ENCODE measurements around the gene CNTNAP5. TPM values are rescaled to one million over a fixed set of nuclear protein-coding genes. Genes with fewer than 3 reads are reported as not detected.
A peak's percentile ranks its signal among the peaks of the same experiment; 100 is the strongest.

CNTNAP5 gene
- total and polyA plus RNA-seq, 2 of the 13 experiments (the other 11 are each of a cell fraction or from before 2014, with no cell fraction given), result not detected

DNA sequence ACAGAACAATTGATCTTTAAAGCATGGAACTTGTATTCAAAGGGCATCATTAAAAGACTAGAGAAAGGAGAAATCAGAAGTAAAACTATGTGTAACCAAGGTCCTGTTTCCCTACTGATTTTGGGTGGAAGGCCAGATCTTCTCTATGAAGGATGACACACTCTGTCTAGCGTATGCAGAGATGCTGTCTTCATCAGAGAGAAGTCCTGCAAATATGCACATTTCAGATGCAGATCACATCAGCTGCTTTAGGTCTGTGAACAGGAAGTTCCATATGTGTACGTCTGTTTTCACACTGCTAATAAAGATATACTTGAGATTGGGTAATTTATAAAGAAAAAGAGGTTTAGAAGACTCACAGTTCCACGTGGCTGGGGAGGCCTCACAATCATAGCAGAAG, 857.3 kb downstream of the CNTNAP5 start (continued):
- TF ChIP-seq ZBTB44 (CRISPR knock-in tag; IDR thresholded peaks at IDR 0.05), result no peak
- TF ChIP-seq PRPF4 (IDR thresholded peaks at IDR 0.05; ENCODE audit: low read depth, low read length, poor library complexity, severe bottlenecking), result no peak

DNA sequence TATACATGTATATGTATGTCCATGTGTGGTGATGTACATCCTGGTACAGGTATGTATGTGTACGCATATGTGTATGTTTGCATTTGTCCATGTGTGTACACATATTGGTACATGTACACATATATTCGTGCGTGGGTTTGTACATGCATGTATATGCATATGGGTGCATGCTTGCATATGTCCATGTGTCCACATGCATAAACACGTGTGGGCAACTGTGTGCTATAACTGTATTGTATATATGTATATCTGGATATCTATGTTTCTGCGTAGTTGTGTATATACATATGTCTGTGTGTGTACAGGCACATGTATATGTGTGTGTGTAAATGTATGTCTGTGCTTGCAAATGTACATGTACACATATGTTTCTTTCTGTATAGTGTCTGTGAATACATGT, 858.5 kb downstream of the CNTNAP5 start:
- ATAC-seq (no peak), FAIRE-seq (no peak), DNase-seq (ENCODE audit: low spot score) (no peak)
- Histone ChIP-seq H3K36me3 (replicated peaks in 1 of 2; ENCODE audit: control insufficient read depth in 1 of 2, insufficient read depth in 2 of 2, low read length in 2 of 2) (no peaks in the 10 kb centered on the region), H3K4me2 (ENCODE audit: low read depth, low read length) (no peak overlapping the region), H3K9me3 (ENCODE audit: low read length) (peaks cover 36% of the 10 kb centered on the region), H4K20me1 (ENCODE audit: insufficient read depth, low read length) (no peaks in the 10 kb centered on the region), H3K9ac (ENCODE audit: insufficient read depth, low read depth, low read length) (no peak overlapping the region), H3K79me2 (ENCODE audit: insufficient read depth, low read length) (no peaks in the 10 kb centered on the region), H2AFZ (ENCODE audit: low read length) (no peak overlapping the region), H3K27me3 (ENCODE audit: control insufficient read depth in 1 of 2, insufficient read depth in 2 of 2, low read length in 2 of 2) (no peaks in the 10 kb centered on the region), H3K4me1 (ENCODE audit: insufficient read depth, low read length) (no peaks in the 10 kb centered on the region), H3K27ac (ENCODE audit: extremely low read length, insufficient read depth, low read length) (no peak overlapping the region), H3K4me3 (replicated peaks in 1 of 3; ENCODE audit: insufficient read depth in 1 of 3, low read depth in 2 of 3, low read length in 3 of 3) (no peak overlapping the region)
- TF ChIP-seq TRIM24 (CRISPR knock-in tag; IDR thresholded peaks at IDR 0.05) (no peak), MNT (IDR thresholded peaks at IDR 0.05) (peak; percentile 95), ZNF839 (CRISPR knock-in tag; IDR thresholded peaks at IDR 0.05; ENCODE audit: borderline replicate concordance) (no peak)
- 42% methylated on average over 5 of the region's 5 CpGs for WGBS (ENCODE audit: low lambda C conversion rate)
- CTCF ChIA-PET (ENCODE audit: low intra/inter-chr PET ratio, low total read pairs), result no interaction called here
- intact Hi-C loops (cut with micrococcal nuclease; ENCODE audit: unreplicated experiment) (no loop called here), in situ Hi-C loops (cut with HindIII; ENCODE audit: extremely low pct_ligation_motif_present, low pct_unique_long_range_greater_than_20kb) (no loop called here)
- BruUV-seq (replicated peaks), result no TSS peak
- POLR2A ChIA-PET, result no interaction called here
